ENCODE measurements around the gene ARHGAP9.
"Not testable (repeated sequence)": the region's sequence is repeated elsewhere in the genome, so short reads cannot be mapped to it uniquely, and the experiment has no call there.

The ARHGAP9 gene

DNA sequence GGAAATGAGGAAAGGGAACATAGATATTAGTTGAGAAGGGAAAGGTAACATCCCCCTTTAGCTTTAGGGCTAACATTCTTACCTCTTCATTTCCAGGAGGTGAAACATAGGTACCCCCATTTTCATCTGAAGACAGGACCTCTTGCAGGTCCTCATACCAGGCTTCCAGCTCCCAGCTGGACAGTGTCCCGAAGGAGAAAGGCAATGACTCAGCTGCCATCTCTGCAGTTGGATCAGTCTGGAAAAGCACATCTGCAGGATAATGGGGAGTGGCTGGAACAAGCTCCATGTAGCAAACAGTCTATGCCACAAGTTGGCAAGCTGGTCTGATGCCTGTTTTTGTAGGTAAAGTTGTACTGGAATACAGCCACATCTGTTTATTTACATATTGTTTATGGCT, 37.5 kb upstream of the ARHGAP9 start:
- DNase-seq, result no peak

DNA sequence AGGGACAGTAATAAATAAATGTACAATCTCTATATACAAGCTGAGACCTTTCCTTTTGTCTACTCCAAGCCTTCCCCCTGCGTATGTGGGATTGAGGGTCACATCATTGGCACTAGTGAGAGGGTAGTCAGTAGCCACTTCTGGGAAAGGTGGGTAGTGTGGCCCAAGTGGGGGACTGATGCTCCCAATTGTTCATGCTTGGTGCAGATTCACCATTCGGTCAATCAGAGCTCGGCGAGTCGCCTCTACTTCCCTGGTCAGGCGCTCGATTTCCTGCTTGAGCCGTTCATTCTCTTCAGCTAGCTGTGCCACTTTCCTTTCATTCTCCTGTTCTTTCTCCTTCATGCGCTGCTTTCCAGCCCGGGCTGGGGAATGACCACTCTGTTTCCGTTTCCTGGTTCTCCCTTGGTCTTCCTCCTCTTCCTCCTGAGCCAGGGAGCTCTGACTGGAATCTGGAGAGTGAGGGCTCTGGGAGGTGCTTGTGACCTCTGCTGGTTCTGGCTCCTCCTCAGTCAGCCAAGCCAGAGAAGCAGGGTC, 37.0 kb upstream of the ARHGAP9 start:
- no peak for DNase-seq

DNA sequence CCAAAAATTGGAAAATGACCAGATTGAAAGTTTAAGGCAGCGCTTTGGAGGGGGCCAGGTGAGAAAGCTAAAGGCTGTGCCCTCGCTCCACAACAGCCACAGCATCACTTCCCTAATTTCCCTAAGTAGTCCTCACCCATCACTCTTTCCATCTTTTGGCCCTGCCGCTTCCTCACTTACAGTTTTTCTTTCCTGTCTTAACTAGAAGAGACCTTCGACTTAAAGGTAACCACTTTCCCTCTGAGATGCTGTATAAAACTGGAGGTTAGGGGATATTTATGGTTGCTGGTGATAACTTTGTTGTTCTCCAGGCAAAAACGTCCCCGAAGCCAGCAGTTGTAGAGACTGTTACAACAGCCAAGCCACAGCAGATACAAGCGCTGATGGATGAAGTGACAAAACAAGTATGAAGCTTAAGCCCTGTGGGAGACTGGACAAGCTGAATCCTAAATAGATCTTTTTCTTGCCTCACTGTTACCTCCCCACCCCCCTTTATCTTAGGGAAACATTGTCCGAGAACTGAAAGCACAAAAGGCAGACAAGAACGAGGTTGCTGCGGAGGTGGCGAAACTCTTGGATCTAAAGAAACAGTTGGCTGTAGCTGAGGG, 36.4 kb upstream of the ARHGAP9 start:
- DNase-seq, result no peak

DNA sequence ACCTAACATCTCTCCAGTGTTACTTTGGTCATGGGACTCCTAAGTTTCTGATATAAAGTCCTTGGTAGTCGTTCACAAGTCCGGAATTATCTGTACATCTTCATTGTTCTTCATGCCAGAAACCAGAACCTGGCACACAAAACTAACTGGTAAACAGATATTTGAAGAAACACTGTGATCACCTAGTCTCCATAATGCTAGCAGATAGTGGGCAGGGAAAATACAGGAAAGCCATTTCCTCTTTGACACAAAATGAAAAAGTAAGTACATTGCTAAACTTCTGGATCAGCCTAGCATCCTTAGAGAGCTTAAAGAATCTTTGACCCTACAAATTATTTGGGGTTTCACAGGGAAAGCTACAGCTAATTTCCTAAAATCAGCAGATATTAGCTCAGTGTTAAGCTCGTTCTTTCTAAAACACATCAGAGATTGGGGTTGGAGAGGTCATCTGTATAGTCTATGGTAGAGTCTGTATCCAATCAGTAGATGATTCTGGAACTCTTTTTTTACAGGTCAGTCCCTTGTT, 35.8 kb upstream of the ARHGAP9 start:
- no peak for DNase-seq

DNA sequence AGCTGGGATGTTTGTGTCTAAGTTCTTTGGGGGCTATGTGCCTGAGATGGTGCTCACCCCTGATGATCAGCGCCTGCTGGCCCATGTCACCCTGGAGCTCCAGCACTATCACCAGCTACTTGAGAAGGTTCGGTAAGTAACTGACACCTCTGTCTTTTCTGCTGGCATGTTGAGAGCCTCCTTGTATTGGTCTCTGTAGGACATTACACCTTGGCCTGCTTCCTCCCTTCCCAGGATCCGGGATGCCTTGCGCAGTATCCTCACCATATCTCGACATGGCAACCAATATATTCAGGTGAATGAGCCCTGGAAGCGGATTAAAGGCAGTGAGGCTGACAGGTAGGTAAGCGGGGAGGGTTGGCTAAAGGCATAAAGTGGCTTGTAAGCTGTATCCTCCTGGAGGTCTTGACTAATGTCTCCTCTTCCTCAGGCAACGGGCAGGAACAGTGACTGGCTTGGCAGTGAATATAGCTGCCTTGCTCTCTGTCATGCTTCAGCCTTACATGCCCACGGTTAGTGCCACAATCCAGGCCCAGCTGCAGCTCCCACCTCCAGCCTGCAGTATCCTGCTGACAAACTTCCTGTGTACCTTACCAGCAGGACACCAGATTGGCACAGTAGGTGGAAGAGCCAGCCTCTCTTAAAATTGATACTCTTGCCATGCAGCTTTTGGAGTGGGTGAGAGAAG, 35.2 kb upstream of the ARHGAP9 start:
- no peak for DNase-seq

DNA sequence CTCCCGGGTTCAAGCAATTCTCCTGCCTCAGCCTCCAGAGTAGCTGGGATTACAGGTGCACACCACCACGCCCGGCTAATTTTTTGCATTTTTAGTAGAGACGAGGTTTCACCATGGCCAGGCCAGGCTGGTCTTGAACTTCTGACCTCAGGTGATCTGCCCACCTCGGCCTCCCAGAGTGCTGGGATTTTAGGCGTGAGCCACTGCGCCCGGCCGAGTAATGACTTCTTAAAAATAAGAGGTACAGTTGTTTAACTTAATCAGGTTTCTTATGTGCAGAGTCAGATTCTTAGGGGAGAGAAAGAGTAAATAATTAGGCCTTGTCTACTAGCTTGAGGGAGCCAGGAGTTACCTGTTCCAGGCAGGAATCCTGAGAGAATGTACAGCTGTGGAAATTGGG, 34.6 kb upstream of the ARHGAP9 start:
- DNase-seq, result not testable (repeated sequence)

DNA sequence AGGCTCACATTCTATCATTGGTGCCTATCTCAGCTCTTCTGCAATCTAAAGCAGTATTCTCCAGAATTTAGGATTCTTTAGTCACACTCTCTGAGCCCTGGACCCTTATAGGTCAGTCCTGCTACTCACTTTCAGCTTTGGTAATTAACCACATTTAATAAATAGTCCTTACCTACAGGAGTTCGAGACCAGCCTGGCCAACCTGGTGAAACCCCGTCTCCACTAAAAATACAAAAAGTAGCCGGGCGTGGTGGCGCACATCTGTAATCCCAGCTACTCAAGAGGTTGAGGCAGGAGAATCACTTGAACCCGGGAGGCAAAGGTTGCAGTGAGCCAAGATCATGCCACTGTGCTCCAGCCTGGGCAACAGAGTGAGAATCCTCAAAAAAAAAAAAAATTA, 34.0 kb upstream of the ARHGAP9 start:
- DNase-seq, result not testable (repeated sequence)

DNA sequence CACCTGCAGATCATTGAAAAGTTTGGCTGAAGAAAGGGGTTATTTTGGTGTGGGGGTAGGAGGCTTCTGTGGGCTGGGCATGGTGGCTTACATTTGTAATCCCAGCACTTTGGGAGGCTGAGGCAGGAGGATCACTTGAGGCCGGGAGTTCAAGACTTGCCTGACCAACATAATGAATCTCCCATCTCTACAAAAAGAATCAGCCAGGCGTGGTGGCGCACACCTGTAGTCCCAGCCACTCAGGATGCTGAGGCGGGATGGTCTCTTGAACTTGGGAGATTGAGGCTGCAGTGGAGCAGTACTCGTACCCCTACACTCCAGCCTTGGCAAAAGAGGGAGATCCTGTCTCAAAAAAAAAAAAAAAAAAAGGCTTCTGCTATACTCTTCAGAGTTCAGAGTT, 33.6 kb upstream of the ARHGAP9 start:
- DNase-seq, result no peak

DNA sequence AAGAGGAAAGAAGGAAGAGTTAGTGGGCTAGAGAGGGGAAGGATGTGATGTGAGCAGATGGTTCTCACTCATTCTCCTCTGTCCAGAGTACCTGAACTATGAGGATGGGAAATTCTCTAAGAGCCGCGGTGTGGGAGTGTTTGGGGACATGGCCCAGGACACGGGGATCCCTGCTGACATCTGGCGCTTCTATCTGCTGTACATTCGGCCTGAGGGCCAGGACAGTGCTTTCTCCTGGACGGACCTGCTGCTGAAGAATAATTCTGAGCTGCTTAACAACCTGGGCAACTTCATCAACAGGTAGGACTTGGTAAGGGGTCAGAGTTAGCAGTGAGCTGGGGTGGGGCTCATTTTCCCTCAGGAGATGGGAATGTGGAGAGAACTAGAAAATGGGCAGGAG, 33.0 kb upstream of the ARHGAP9 start:
- no peak for DNase-seq

DNA sequence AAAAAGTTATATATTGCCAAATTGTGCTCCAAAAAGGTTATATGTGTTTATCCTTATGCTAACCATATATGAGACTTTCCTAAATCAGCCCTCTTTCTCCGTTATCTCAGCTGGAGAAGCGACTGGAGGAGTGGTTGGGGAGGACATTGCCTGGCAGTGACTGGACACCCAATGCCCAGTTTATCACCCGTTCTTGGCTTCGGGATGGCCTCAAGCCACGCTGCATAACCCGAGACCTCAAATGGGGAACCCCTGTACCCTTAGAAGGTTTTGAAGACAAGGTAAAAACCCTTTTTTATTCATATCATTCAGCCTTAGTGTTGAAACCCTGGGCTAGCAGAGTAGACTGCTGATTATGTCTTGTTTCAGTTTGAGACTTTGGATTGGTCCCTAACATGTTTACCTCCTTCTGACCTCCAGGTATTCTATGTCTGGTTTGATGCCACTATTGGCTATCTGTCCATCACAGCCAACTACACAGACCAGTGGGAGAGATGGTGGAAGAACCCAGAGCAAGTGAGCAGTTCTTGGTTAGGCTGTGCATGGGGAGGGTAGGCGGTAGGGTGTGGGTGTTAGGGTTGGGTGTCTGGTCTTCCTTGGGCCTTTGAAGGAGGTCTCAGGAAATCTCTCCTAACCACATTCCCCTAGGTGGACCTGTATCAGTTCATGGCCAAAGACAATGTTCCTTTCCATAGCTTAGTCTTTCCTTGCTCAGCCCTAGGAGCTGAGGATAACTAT, 32.1 kb upstream of the ARHGAP9 start:
- DNase-seq, result no peak

DNA sequence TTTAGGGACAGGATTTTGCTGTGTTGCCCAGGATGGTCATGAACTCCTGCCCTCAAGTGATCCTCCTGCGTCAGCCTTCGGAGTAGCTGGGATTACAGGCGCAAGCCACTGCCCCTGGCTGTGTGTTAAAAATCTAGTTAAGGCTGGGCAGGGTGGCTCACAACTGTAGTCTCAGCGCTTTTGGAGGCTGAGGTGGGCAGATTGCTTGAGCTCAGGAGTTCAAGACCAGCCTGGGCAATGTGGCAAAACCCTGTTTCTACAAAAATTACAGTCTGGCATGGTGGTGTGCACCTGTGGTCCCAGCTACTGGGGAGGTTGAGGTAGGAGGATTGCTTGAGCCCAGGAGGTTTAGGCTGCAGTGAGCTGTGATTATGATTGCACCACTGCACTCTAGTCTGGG, 31.5 kb upstream of the ARHGAP9 start:
- no peak for DNase-seq

DNA sequence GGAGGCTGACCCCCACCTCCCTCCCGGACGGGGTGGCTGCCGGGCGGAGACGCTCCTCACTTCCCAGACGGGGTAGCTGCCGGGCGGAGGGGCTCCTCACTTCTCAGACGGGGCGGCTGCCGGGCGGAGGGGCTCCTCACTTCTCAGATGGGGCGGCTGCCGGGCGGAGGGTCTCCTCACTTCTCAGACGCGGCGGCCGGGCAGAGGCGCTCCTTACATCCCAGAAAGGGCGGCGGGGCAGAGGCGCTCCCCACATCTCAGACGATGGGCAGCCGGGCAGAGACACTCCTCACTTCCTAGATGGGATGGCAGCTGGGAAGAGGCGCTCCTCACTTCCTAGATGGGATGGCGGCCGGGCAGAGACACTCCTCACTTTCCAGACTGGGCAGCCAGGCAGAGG, 28.1 kb upstream of the ARHGAP9 start:
- DNase-seq, result not testable (repeated sequence)

DNA sequence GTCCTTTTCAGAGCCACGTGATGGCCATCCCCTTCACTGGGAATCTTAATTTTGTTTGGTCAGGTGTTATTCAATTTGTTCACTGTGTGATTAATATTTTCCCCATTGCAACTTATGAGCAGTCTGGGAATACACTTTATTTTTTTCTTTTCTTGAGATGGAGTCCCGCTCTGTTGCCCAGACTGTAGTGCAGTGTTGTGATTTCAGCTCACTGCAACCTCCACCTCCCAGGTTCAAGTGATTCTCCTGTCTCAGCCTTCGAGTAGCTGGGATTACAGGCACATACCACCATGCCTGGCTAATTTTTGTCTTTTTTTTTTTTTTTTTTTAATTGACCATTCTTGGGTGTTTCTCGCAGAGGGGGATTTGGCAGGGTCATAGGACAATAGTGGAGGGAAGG, 26.9 kb upstream of the ARHGAP9 start:
- not testable (repeated sequence) for DNase-seq

DNA sequence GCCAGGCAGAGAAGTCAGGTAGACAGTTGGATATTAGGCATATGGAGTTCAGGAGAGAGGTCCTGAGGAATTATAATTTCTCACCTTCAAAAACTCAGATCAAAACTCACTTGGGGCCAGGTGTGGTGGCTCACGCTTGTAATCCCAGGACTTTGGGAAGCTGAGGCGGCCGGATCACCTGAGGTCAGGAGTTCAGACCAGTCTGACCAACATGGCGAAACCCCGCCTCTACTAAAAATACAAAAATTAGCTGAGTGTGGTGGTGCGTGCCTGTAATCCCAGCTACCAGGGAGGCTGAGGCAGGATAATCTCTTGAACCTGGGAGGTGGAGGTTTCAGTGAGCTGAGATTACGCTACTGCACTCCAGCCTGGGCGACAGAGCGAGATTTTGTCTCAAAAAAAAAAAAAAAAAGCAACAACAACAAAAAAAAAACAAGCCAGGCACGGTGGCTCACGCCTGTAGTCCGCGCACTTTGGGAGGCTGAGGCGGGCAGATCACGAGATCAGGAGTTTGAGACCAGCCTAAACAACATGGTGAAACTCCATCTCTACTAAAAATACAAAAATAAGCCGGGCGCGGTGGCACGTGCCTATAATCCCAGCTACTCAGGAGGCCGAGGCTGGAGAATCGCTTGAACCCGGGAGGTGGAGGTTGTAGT, 22.8 kb upstream of the ARHGAP9 start:
- not testable (repeated sequence) for DNase-seq

DNA sequence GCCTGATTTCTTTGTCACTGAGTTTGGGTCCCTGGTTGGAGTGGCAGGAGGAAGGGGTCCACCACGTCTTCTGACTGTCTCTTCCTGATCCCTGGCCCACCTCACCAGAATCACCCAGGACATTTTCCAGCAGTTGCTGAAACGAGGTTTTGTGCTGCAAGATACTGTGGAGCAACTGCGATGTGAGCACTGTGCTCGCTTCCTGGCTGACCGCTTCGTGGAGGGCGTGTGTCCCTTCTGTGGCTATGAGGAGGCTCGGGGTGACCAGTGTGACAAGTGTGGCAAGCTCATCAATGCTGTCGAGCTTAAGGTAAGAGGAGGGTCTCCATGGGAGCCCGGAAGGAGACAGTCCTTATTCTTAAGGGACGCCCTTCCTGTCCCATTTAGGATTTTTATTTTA, 20.5 kb upstream of the ARHGAP9 start:
- DNase-seq, result no peak

DNA sequence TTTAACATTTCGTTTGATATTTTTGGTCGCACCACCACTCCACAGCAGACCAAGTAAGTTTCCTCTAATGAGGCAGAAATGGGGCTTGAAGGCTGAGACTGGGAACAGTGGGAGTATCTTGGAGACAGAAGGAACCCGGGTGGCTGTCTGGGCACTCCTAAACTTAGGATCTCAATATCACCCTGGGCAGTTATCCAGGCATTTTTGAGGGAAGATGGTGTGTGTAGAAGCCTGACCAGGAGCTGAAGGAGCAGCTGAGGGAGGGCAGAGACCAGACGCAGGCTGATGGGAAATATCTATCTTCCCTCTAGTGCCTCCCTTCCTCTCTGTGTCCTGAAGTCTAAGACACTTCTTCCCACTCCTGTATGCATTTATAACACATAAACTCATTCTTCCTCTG, 18.9 kb upstream of the ARHGAP9 start:
- DNase-seq, result no peak

DNA sequence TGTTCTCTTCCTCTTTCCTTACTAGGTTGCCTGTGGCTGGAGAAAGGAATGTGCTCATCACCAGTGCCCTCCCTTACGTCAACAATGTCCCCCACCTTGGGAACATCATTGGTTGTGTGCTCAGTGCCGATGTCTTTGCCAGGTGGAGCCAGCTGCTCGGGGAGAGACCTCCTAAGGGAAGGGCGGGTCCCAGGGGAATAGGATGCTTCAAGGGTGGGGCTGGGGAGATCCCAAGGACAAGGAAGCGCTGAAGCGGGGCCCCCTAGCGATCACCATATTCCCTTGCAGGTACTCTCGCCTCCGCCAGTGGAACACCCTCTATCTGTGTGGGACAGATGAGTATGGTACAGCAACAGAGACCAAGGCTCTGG, 18.5 kb upstream of the ARHGAP9 start:
- no peak for DNase-seq

DNA sequence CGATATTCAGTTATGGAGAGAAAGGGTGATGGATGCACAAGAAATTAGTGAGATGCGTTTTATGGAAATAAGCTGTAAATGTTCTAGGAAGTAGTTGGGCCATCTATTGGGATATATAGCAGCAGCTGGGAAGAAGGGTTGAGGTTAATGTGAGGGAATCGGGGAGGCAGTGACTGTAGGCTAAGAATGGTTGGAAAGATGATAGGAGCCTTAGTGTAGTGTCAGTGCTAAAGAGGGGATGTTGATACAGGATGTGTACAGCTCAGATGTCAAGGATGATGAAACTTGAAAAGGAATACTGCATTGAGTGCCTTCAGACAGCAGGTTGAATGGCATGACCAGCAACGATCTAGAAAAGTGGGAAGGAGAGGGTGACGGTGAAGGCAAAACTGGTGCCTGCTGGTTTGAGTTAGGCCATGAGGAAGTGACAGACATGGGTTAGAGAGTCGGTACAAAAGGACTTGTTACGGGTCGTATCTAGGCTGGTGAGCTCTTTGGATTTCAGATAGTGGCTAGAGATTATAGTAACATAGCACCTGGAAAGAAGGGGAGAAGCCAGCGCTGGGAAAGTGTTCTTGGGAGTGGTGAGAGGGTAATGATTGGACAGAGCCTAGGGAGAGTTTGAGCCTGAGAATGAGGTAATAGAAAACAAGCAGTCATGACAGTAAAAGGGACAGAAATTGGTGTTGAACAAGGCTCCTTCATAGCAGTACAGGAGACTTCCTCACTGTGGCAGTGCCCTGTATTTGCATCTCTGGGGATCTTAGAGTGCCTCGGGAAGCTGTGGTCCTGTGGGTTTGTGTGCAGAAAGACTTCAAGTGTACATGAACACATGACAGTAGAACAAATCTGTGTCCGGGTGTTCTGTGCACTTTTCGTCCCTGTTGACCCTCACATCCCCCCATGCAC, 17.8 kb upstream of the ARHGAP9 start:
- DNase-seq, result no peak

DNA sequence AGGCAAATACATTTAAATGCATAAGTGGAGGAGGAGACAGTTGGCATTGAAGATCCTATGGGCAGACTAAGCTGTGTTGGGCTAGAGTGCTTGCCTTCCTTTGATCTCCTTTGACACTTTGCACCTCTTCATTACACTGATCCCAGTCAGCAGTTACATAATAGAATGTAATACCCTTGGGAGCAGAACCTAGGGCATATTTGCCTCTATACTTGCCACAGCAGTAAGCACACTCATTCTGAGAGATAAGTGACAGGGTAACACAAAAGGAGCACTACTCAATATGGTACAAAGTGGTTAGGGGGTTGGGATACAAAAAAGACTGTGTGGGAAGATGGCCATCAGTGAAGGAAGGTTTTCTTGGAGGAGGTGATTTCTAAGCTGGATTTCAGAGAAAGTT, 17.2 kb upstream of the ARHGAP9 start:
- DNase-seq, result no peak

DNA sequence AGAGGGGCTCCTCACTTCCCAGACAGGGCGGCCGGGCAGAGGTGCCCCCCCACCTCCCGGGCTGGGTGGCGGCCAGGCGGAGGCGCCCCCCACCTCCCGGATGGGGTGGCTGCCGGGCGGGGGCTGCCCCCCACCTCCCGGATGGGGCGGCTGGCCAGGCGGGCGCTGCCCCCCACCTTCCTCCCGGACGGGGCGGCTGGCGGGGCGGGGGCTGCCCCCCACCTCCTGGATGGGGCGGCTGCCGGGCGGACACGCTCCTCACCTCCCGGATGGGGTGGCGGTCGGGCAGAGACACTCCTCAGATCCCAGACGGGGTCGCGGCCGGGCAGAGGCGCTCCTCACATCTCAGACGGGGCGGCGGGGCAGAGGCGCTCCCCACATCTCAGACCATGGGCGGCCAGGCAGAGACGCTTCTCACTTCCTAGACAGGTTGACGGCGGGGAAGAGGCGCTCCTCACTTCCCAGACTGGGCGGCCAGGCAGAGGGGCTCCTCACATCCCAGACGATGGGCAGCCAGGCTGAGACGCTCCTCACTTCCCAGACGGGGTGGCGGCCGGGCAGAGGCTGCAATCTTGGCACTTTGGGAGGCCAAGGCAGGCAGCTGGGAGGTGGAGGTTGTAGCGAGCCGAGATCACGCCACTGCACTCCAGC, 15.5 kb upstream of the ARHGAP9 start:
- DNase-seq, result not testable (repeated sequence)
